SK-N-SH (cell line): ENCODE data around the gene TP53BP1. TPM values are rescaled to one million over a fixed set of nuclear protein-coding genes. Genes with fewer than 3 reads are reported as not detected.
A peak's percentile ranks its signal among the peaks of the same experiment; 100 is the strongest.

ENCODE experiments used
- CTCF ChIA-PET: fragments of 300-600, 350-600 bp; formaldehyde crosslinking; extraction: SDS; loops from one replicate; lab custom pipeline; 2021; lab: Yijun Ruan, JAX
- POLR2A ChIA-PET: fragments of 350-600 bp; sonication (Branson Sonifier 250); formaldehyde crosslinking; extraction: SDS; loops from one replicate; lab custom pipeline; 2020; ENCODE audit warnings: antibody characterized with exemption, inconsistent platforms; lab: Yijun Ruan, JAX
- DNase-seq: peaks from one replicate; pipeline ENCODE4 v3.0.0; 2012
- H2AFZ ChIP-seq: fragments of 200-600 bp; sonication (generic); 2 replicates; pipeline ENCODE4 v1.8.1; 2016; ENCODE audit warnings: antibody characterized with exemption, mild to moderate bottlenecking, low read depth
- H3F3A ChIP-seq: fragments of 200-600 bp; sonication (generic); replicated peaks from 2 replicates; pipeline ENCODE3; 2016; ENCODE audit warnings: antibody characterized with exemption, mild to moderate bottlenecking; ENCODE audit not compliant: insufficient read depth
- H3K27ac ChIP-seq, 2 experiments: fragments of 200-500 bp in 1 of 2; fragments of 200-600 bp in 1 of 2; sonication (Bioruptor generic) in 1 of 2; sonication (generic), shearing (Covaris generic) in 1 of 2; 2 replicates each; pipeline versions ENCODE4 v1.5.1 to v1.6.1; 2014 to 2016; ENCODE audit warnings: low read depth in 2 of 2, inconsistent platforms in 1 of 2, low read length in 1 of 2, mild to moderate bottlenecking in 1 of 2, mixed read lengths in 1 of 2
- H3K27me3 ChIP-seq: fragments of 200-600 bp; sonication (generic), shearing (Covaris generic); 2 replicates; pipeline ENCODE4 v1.6.1; 2016; ENCODE audit warnings: mixed run types; ENCODE audit not compliant: insufficient read depth
- H3K36me3 ChIP-seq, 2 experiments: fragments of 200-500 bp in 1 of 2; fragments of 200-600 bp in 1 of 2; sonication (Bioruptor generic) in 1 of 2; sonication (generic) in 1 of 2; replicated peaks in 1 of 2; 2 replicates each; pipeline versions ENCODE3 to v1.5.1; 2014 to 2016; ENCODE audit warnings: low read length in 1 of 2, mild to moderate bottlenecking in 1 of 2; ENCODE audit not compliant: insufficient read depth in 2 of 2, control insufficient read depth in 1 of 2
- H3K4me1 ChIP-seq, 2 experiments: fragments of 200-500 bp in 1 of 2; fragments of 200-600 bp in 1 of 2; sonication (Bioruptor generic) in 1 of 2; sonication (generic), shearing (Covaris generic) in 1 of 2; 2 replicates each; pipeline versions ENCODE4 v1.5.1 to v1.6.1; 2014 to 2016; ENCODE audit warnings: low read depth in 1 of 2, low read length in 1 of 2, mixed run types in 1 of 2; ENCODE audit not compliant: insufficient read depth in 2 of 2, control insufficient read depth in 1 of 2
- H3K4me2 ChIP-seq: fragments of 200-600 bp; sonication (generic), shearing (Covaris generic); 2 replicates; pipeline ENCODE4 v1.6.1; 2017; ENCODE audit warnings: mixed run types
- H3K4me3 ChIP-seq, 2 experiments: fragments of 200-500 bp in 1 of 2; fragments of 200-600 bp in 1 of 2; sonication (Bioruptor generic) in 1 of 2; sonication (generic), shearing (Covaris generic) in 1 of 2; 2 replicates each; pipeline versions ENCODE4 v1.5.1 to v1.8.1; 2014 to 2016; ENCODE audit warnings: low read depth in 2 of 2, inconsistent platforms in 1 of 2, low read length in 1 of 2, mild to moderate bottlenecking in 1 of 2, mixed read lengths in 1 of 2, moderate library complexity in 1 of 2
- H3K79me2 ChIP-seq: fragments of 200-600 bp; sonication (generic); 2 replicates; pipeline ENCODE4 v1.8.1; 2017; ENCODE audit warnings: mild to moderate bottlenecking; ENCODE audit not compliant: insufficient read depth
- H3K9ac ChIP-seq: fragments of 200-600 bp; sonication (generic); 2 replicates; pipeline ENCODE4 v1.6.1; 2017; ENCODE audit warnings: mixed run types
- H3K9me2 ChIP-seq: fragments of 200-600 bp; sonication (generic); 2 replicates; pipeline ENCODE4 v1.6.1; 2017; ENCODE audit warnings: mixed run types
- H3K9me3 ChIP-seq: fragments of 200-600 bp; sonication (generic); 2 replicates; pipeline ENCODE4 v1.6.1; 2017; ENCODE audit warnings: mixed run types, mild to moderate bottlenecking, moderate library complexity
- H4K20me1 ChIP-seq: fragments of 200-600 bp; sonication (generic); 2 replicates; pipeline ENCODE4 v1.6.1; 2017; ENCODE audit warnings: mild to moderate bottlenecking, mixed run types; ENCODE audit not compliant: insufficient read depth
- CHD2 ChIP-seq: fragments of 150-350 bp; IDR thresholded peaks from 2 replicates; pipeline ENCODE4 v1.6.1; 2018; ENCODE audit warnings: low read length; ENCODE audit not compliant: partially characterized antibody
- GABPA ChIP-seq: IDR thresholded peaks from 2 replicates; pipeline ENCODE4 v1.4.0; 2012; ENCODE audit warnings: low read depth, mild to moderate bottlenecking
- JUND ChIP-seq: IDR thresholded peaks from 2 replicates; pipeline ENCODE4 v1.4.0; 2012
- MXI1 ChIP-seq: IDR thresholded peaks from 2 replicates; pipeline ENCODE4 v1.6.1; 2012; ENCODE audit warnings: mild to moderate bottlenecking, low read depth, low read length, improper control_type of control experiment
- NRF1 ChIP-seq: IDR thresholded peaks from 2 replicates; pipeline ENCODE4 v1.6.1; 2012; ENCODE audit warnings: low read depth, mild to moderate bottlenecking, low read length
- POLR2AphosphoS5 ChIP-seq: IDR thresholded peaks from 2 replicates; pipeline ENCODE4 v1.6.1; 2012; ENCODE audit warnings: low read depth, low read length
- RAD21 ChIP-seq: IDR thresholded peaks from 2 replicates; pipeline ENCODE4 v1.6.1; 2012; ENCODE audit warnings: mild to moderate bottlenecking, low read length
- RCOR1 ChIP-seq: fragments of 150-350 bp; IDR thresholded peaks from 2 replicates; pipeline ENCODE4 v1.6.1; 2017; ENCODE audit warnings: antibody characterized with exemption, low read length
- RFX5 ChIP-seq: IDR thresholded peaks from 2 replicates; pipeline ENCODE4 v1.6.1; 2012; ENCODE audit warnings: mild to moderate bottlenecking, improper control_type of control experiment, low read length
- TCF12 ChIP-seq: IDR thresholded peaks from 2 replicates; pipeline ENCODE4 v1.4.0; 2012
- TEAD4 ChIP-seq: IDR thresholded peaks from 2 replicates; pipeline ENCODE4 v1.4.0; 2012; ENCODE audit warnings: mild to moderate bottlenecking, borderline replicate concordance; ENCODE audit not compliant: insufficient read depth
- YY1 ChIP-seq: IDR thresholded peaks from 2 replicates; pipeline ENCODE4 v1.4.0; 2012; ENCODE audit warnings: low read depth, mild to moderate bottlenecking
- WGBS: methylation state at CpG from one replicate; pipeline ENCODE4 v1.1.6; 2017; ENCODE audit warnings: low lambda C conversion rate; 5-methylcytosine and 5-hydroxymethylcytosine counted together
- polyA plus RNA-seq, 3 experiments: library from polyadenylated mRNA; depleted of rRNA; stranded (reverse); fragments of >200 nt; gene quantifications; 2 replicates each; pipeline ENCODE4 v1.2.3, GENCODE V29; 2012
- TF ChIP-seq, protein P1 (sequence below): IDR thresholded peaks from 2 replicates; pipeline ENCODE4 v1.6.1; 2012; ENCODE audit warnings: mild to moderate bottlenecking, low read depth, low read length, moderate library complexity
- TF ChIP-seq, protein P2 (sequence below): IDR thresholded peaks from 2 replicates; pipeline ENCODE4; 2012
- TF ChIP-seq, protein P3 (sequence below): fragments of 150-350 bp; IDR thresholded peaks from 2 replicates; pipeline ENCODE4 v1.6.1; 2016; ENCODE audit warnings: mild to moderate bottlenecking, low read depth, low read length

TP53BP1 gene, protein sequence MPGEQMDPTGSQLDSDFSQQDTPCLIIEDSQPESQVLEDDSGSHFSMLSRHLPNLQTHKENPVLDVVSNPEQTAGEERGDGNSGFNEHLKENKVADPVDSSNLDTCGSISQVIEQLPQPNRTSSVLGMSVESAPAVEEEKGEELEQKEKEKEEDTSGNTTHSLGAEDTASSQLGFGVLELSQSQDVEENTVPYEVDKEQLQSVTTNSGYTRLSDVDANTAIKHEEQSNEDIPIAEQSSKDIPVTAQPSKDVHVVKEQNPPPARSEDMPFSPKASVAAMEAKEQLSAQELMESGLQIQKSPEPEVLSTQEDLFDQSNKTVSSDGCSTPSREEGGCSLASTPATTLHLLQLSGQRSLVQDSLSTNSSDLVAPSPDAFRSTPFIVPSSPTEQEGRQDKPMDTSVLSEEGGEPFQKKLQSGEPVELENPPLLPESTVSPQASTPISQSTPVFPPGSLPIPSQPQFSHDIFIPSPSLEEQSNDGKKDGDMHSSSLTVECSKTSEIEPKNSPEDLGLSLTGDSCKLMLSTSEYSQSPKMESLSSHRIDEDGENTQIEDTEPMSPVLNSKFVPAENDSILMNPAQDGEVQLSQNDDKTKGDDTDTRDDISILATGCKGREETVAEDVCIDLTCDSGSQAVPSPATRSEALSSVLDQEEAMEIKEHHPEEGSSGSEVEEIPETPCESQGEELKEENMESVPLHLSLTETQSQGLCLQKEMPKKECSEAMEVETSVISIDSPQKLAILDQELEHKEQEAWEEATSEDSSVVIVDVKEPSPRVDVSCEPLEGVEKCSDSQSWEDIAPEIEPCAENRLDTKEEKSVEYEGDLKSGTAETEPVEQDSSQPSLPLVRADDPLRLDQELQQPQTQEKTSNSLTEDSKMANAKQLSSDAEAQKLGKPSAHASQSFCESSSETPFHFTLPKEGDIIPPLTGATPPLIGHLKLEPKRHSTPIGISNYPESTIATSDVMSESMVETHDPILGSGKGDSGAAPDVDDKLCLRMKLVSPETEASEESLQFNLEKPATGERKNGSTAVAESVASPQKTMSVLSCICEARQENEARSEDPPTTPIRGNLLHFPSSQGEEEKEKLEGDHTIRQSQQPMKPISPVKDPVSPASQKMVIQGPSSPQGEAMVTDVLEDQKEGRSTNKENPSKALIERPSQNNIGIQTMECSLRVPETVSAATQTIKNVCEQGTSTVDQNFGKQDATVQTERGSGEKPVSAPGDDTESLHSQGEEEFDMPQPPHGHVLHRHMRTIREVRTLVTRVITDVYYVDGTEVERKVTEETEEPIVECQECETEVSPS (N-terminal part only)
- 27.1 and 46.5 TPM in 2 replicates for polyA plus RNA-seq (2012; rRNA removed)
- 22.2 and 29.4 TPM in 2 replicates for polyA plus RNA-seq (2012; cell fraction: cytosol; rRNA removed)
- polyA plus RNA-seq (2012; cell fraction: nucleus; rRNA removed), result 80.1 and 95.5 TPM in 2 replicates

DNA sequence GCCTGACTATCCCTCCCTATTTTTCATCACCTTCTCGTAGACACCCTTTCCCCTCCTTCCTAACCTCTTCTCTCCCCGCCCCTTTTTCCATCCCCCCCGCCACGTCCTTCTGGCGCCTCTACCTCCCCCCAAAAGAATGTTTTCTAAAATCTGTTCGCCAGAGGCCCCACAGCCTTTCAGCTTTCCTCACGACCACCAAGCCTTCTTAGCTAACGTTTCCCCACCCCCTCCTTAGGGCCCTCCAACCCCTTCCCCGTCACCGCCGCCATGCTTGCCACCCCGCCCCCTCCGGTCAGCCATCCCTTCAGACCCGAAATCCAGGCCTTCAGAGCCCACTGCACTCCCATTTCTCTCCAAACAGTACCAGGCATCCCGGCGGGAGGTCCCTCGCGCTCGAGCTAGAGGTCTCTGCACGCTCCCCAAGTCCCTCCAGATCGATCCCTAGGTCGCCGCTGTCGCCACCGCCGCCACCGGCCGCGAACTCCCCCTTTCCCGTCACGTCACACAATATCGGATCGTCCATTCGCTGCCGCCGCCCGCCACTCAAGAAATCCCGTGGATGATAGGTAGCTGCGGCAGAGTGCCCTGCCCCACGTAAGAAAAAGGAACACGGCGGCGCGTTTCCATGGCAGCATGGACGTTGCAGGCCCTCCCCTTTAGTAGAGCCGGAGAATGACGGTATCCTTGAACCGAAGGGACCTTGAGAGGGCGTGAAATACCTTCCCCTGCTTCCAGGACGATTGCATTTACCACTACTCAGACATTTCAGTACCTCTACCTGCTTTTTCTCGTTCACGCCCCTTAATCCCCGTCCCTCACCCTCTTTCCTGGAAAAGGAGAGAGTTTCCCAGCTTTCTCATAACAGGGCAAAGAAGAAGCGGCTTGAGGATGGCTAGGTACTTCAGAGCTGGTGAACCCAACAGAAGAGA lies at the start of gene TP53BP1:
Gene TP53BP1, minus strand, starts transcription at position 484 of the 929 bp plus-strand sequence. Its CDS starts 113 bp downstream, at position 371.
- Histone ChIP-seq H2AFZ (peak within 1 kb of the TSS; percentile 97), H3K36me3 (peaks cover 21 to 41% of the 10 kb centered on the region in 2 experiments), H3F3A (no peaks in the 10 kb centered on the region), H3K4me3 (peak within 1 kb of the TSS; percentile 70 to 83), H3K4me1 (peaks cover 3 to 4% of the 10 kb centered on the region in 2 experiments; a peak in 2 of 4 replicates), H3K27ac (peak within 1 kb of the TSS; percentile 75 to 86), H3K27me3 (no peaks in the 10 kb centered on the region), H3K9me3 (no peaks in the 10 kb centered on the region), H3K79me2 (peaks cover 45% of the 10 kb centered on the region), H4K20me1 (no peaks in the 10 kb centered on the region; the same call in 1 of the 2 replicates), H3K4me2 (peak within 1 kb of the TSS; percentile 82), H3K9ac (peak within 1 kb of the TSS; percentile 80), H3K9me2 (no peaks in the 10 kb centered on the region)
- DNase-seq, result peak; percentile 92
- ChIA-PET CTCF (interaction anchor here (1.5 to 6.5 kb wide), 3 partner anchors 9 to 22 kb away, joined by 7 to 42 read pairs (median 19); no protein-coding TSS in a partner anchor), POLR2A (interaction anchor here (1.0 to 3.0 kb wide), 2 partner anchors 18 to 130 kb away, joined by 3 to 32 read pairs; no protein-coding TSS in a partner anchor)
- TF ChIP-seq GABPA (no peak), TCF12 (no peak), MXI1 (peak; percentile 85; the same call in 1 of the 2 replicates), TEAD4 (no peak), CHD2 (peak; percentile 89), JUND (no peak), YY1 (peak; percentile 83), RCOR1 (peak; percentile 7; the same call in 1 of the 2 replicates), RFX5 (0 out of 2 replicates have a peak, but pooled peaks have one; percentile 59), RAD21 (0 out of 2 replicates have a peak, but pooled peaks have one; percentile 1), NRF1 (no peak), POLR2AphosphoS5 (peak; percentile 46; the same call in 1 of the 2 replicates)
- TF ChIP-seq, protein P1, sequence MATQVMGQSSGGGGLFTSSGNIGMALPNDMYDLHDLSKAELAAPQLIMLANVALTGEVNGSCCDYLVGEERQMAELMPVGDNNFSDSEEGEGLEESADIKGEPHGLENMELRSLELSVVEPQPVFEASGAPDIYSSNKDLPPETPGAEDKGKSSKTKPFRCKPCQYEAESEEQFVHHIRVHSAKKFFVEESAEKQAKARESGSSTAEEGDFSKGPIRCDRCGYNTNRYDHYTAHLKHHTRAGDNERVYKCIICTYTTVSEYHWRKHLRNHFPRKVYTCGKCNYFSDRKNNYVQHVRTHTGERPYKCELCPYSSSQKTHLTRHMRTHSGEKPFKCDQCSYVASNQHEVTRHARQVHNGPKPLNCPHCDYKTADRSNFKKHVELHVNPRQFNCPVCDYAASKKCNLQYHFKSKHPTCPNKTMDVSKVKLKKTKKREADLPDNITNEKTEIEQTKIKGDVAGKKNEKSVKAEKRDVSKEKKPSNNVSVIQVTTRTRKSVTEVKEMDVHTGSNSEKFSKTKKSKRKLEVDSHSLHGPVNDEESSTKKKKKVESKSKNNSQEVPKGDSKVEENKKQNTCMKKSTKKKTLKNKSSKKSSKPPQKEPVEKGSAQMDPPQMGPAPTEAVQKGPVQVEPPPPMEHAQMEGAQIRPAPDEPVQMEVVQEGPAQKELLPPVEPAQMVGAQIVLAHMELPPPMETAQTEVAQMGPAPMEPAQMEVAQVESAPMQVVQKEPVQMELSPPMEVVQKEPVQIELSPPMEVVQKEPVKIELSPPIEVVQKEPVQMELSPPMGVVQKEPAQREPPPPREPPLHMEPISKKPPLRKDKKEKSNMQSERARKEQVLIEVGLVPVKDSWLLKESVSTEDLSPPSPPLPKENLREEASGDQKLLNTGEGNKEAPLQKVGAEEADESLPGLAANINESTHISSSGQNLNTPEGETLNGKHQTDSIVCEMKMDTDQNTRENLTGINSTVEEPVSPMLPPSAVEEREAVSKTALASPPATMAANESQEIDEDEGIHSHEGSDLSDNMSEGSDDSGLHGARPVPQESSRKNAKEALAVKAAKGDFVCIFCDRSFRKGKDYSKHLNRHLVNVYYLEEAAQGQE, result no peak
- TF ChIP-seq, protein P2, sequence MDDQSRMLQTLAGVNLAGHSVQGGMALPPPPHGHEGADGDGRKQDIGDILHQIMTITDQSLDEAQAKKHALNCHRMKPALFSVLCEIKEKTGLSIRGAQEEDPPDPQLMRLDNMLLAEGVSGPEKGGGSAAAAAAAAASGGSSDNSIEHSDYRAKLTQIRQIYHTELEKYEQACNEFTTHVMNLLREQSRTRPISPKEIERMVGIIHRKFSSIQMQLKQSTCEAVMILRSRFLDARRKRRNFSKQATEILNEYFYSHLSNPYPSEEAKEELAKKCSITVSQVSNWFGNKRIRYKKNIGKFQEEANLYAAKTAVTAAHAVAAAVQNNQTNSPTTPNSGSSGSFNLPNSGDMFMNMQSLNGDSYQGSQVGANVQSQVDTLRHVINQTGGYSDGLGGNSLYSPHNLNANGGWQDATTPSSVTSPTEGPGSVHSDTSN, result peak; percentile 100
- TF ChIP-seq, protein P3, sequence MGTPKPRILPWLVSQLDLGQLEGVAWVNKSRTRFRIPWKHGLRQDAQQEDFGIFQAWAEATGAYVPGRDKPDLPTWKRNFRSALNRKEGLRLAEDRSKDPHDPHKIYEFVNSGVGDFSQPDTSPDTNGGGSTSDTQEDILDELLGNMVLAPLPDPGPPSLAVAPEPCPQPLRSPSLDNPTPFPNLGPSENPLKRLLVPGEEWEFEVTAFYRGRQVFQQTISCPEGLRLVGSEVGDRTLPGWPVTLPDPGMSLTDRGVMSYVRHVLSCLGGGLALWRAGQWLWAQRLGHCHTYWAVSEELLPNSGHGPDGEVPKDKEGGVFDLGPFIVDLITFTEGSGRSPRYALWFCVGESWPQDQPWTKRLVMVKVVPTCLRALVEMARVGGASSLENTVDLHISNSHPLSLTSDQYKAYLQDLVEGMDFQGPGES, result peak; percentile 70
- WGBS, result 3% methylated on average over 45 of the region's 54 CpGs
